22Rv1 (cell line): ENCODE results near the gene PSMF1.

Experiments used
- ZFX ChIP-seq: fragments of 450-650 bp; IDR thresholded peaks from 2 replicates; pipeline ENCODE4 v1.6.1; 2017; ENCODE audit warnings: antibody characterized with exemption, borderline replicate concordance
- TF ChIP-seq, protein P1 (sequence below): fragments of 450-650 bp; IDR thresholded peaks from 2 replicates; pipeline ENCODE4 v1.5.1; 2017; ENCODE audit warnings: mild to moderate bottlenecking

DNA sequence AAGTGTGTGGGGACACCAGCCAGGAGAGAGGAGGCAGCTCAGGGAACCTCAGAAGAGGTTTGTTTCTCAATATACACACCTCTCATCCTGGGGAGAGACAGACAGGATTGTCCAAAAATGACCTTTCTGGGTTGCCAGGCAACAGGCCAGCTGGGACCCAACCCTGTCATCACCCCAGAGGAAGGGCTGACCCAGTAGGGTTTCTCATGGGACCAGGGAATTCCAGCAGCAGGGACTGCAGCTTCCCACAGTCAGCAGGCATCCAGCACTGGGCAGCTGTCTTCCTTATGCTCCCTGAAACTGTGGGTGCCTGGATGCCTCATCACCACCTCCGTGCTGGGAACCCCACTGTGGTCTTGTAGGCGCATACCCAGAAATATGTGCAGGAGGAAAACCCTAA, 86.2 kb downstream of the PSMF1 start:
- TF ChIP-seq, protein P1, sequence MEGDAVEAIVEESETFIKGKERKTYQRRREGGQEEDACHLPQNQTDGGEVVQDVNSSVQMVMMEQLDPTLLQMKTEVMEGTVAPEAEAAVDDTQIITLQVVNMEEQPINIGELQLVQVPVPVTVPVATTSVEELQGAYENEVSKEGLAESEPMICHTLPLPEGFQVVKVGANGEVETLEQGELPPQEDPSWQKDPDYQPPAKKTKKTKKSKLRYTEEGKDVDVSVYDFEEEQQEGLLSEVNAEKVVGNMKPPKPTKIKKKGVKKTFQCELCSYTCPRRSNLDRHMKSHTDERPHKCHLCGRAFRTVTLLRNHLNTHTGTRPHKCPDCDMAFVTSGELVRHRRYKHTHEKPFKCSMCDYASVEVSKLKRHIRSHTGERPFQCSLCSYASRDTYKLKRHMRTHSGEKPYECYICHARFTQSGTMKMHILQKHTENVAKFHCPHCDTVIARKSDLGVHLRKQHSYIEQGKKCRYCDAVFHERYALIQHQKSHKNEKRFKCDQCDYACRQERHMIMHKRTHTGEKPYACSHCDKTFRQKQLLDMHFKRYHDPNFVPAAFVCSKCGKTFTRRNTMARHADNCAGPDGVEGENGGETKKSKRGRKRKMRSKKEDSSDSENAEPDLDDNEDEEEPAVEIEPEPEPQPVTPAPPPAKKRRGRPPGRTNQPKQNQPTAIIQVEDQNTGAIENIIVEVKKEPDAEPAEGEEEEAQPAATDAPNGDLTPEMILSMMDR: no peak
- TF ChIP-seq ZFX: no peak
